WI38 (cell line): ENCODE measurements around the gene ADAMTS6.

ENCODE experiments used
- H3K4me3 ChIP-seq: 2 replicates; pipeline ENCODE4 v1.5.1; 2011; ENCODE audit warnings: low read depth, mild to moderate bottlenecking, control low read depth, low read length
- TF ChIP-seq, protein P1 (sequence below): IDR thresholded peaks from 2 replicates; pipeline ENCODE4 v1.5.1; 2012; ENCODE audit warnings: low read depth, mild to moderate bottlenecking, control low read depth, low read length

ADAMTS6 gene, protein sequence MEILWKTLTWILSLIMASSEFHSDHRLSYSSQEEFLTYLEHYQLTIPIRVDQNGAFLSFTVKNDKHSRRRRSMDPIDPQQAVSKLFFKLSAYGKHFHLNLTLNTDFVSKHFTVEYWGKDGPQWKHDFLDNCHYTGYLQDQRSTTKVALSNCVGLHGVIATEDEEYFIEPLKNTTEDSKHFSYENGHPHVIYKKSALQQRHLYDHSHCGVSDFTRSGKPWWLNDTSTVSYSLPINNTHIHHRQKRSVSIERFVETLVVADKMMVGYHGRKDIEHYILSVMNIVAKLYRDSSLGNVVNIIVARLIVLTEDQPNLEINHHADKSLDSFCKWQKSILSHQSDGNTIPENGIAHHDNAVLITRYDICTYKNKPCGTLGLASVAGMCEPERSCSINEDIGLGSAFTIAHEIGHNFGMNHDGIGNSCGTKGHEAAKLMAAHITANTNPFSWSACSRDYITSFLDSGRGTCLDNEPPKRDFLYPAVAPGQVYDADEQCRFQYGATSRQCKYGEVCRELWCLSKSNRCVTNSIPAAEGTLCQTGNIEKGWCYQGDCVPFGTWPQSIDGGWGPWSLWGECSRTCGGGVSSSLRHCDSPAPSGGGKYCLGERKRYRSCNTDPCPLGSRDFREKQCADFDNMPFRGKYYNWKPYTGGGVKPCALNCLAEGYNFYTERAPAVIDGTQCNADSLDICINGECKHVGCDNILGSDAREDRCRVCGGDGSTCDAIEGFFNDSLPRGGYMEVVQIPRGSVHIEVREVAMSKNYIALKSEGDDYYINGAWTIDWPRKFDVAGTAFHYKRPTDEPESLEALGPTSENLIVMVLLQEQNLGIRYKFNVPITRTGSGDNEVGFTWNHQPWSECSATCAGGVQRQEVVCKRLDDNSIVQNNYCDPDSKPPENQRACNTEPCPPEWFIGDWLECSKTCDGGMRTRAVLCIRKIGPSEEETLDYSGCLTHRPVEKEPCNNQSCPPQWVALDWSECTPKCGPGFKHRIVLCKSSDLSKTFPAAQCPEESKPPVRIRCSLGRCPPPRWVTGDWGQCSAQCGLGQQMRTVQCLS (N-terminal part only)

DNA sequence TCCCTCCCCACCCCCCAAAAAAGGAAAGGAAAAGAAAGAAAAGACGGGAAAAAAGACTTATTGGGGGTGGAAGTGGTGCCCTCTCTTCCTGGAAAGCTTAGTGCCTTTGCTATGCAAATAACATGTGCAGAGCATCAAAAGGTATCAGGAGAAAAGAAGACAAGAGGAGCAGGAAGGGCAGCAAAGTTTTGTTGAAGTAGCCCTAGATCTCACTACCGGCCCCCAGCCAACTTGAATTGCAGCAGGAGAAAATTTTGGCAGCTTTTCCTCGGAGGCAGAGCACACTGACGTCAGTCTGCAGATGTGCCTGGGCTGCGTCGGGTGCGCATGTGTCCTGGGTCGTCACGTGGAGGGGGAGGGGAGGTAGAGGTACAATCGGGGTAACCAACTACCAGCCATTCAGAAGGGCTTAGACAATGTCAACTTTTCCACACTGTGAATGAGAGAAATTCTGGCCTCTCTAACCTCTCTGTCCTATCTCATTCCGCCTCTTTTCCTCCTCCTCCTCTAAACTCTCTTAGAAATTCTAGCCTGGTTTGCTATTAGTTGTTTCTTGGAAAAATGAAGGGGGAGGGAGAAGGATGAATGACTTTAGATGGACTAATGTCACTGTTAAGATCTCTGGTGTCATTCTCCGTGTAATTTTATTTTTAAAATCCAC is at the start of gene ADAMTS6:
ADAMTS6 (minus strand) TSS at position 286 of the 661 bp plus-strand sequence. CDS start 8,247 bp downstream, outside the sequence.
- TF ChIP-seq, protein P1, sequence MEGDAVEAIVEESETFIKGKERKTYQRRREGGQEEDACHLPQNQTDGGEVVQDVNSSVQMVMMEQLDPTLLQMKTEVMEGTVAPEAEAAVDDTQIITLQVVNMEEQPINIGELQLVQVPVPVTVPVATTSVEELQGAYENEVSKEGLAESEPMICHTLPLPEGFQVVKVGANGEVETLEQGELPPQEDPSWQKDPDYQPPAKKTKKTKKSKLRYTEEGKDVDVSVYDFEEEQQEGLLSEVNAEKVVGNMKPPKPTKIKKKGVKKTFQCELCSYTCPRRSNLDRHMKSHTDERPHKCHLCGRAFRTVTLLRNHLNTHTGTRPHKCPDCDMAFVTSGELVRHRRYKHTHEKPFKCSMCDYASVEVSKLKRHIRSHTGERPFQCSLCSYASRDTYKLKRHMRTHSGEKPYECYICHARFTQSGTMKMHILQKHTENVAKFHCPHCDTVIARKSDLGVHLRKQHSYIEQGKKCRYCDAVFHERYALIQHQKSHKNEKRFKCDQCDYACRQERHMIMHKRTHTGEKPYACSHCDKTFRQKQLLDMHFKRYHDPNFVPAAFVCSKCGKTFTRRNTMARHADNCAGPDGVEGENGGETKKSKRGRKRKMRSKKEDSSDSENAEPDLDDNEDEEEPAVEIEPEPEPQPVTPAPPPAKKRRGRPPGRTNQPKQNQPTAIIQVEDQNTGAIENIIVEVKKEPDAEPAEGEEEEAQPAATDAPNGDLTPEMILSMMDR = no peak
- H3K4me3 ChIP-seq = peak within 1 kb of the TSS; percentile 84

DNA sequence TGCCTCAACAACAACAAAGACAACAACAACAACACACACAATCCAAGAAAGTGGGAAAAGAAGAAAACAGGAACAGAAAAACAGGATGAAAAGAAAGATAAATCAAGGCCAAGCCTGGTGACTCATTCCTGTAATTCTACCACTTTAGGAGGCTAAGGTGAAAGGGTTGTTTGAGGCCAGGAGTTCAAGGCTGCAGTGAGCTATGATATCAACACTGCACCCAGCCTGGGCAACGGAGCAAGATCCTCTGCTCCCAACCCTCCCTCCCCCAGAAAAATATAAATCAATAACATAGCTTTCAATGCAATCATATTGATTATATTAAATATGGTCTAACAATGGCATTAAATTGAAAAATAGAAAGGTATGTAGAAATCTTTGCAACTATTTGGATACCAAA is 49.2 kb upstream of the ADAMTS6 start:
- no peak overlapping the region for H3K4me3 ChIP-seq
- TF ChIP-seq, protein P1 = no peak

DNA sequence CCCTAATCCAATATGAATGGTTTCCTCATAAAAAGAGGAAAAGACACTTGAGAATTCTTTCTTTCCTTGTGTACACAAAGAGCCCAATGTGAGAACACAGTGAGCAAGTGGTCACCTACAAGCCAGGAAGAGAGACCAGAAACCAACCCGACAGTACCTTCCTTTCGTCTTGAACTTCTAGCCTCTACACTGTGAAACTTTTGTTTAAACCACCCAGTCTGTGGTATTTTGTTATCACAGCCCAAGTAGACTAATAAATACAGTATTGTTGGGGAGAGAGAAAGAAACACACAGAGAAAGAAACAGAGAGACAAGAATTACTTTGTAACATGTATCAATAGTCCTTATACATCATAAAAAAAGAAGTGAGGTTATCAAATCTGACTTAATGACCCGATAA is 44.0 kb upstream of the ADAMTS6 start:
- TF ChIP-seq, protein P1 = no peak
- no peak overlapping the region for H3K4me3 ChIP-seq

DNA sequence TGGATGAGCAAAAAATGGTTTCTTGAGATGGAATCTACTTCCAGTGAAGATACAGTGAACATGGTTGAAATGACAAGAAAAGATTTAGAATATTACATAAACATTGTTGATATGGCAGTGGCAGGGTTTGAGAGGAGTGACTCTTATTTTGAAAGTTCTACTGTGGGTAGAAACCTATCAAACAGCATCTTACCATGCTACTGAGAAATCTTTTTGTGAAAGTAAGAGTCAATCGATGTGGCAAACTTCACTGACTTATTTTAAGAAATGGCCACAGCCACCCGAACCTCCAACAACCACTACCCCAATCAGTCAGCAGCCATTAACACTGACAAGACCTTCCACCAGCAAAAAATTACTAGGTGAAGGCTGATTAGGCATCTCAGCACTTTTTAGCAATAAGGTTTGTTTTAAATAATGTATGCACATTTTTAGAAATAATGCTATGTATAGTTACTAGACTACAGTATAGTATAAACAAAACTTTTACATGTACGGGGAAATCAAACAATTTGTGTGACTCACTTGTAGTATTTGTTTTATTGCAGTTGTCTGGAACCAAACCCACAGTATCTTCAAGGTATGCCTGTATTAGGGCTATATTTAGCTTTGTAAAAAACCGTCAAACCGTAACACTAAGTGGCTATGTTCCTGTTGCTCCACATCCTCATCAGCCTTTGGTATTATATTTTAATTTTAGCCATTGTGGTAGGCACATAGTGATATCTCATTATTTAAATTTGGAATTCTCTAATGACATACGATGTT is 30.6 kb upstream of the ADAMTS6 start:
- H3K4me3 ChIP-seq = no peak overlapping the region
- TF ChIP-seq, protein P1 = no peak

DNA sequence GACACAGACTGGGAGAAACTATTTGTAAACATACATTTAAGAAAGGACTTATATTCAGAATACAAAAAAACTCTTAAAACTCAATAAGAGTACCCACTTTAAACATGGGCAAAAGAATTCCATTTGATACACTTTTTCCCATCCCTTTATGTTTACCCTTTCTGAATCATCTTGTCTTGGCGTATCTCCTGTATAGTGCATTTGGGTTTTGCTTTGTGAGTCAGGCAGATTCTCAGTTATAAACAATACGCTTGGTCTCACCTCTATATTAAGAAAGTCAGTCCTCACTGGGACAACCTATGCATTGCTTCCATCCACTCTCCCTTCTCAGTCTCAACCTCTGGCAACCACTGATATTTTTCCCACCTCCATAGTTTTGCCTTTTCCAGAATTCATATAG is 27.3 kb upstream of the ADAMTS6 start:
- TF ChIP-seq, protein P1 = no peak

DNA sequence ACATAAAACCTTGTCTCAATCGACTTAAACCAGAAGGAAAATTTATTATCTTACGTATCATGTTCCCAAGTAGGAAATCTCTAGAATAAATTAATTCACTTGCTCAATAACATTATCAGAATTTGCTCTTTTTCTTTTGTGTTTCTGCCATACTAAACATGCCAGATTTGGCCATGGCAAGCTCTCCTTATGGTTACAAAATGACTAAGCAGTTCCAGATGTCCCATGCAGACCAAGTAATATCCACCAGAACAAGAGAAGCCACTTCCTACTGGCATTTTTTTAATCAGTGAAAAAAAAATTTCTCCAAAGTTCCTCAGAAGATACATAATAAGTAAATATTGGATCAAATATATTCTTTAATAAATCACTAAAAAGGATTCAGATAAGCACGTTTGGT is 25.2 kb upstream of the ADAMTS6 start:
- H3K4me3 ChIP-seq = no peak overlapping the region
- TF ChIP-seq, protein P1 = no peak

More for the DNA sequence above, 27.3 kb upstream of the ADAMTS6 start:
- no peak overlapping the region for H3K4me3 ChIP-seq
